Endodermal cell (in vitro differentiated cells): ENCODE measurements around the gene LGR4. TPM values are rescaled to one million over a fixed set of nuclear protein-coding genes. Genes with fewer than 3 reads are reported as not detected.

ENCODE experiments used
- DNase-seq: peaks from one replicate; pipeline ENCODE4 v3.0.0-alpha.2; 2017
- H3K27ac ChIP-seq: 2 replicates; pipeline ENCODE4 v1.5.1; 2013; ENCODE audit warnings: mild to moderate bottlenecking, low read depth, low read length, moderate library complexity
- H3K27me3 ChIP-seq: 2 replicates; pipeline ENCODE4 v1.6.1; 2013; ENCODE audit warnings: mild to moderate bottlenecking, low read length, moderate library complexity; ENCODE audit not compliant: insufficient read depth, control insufficient read depth, poor library complexity, severe bottlenecking
- H3K36me3 ChIP-seq: 2 replicates; pipeline ENCODE4 v1.7.0; 2013; ENCODE audit warnings: mild to moderate bottlenecking, low read length, moderate library complexity; ENCODE audit not compliant: control insufficient read depth, insufficient read depth
- H3K4me1 ChIP-seq: one replicate; pipeline ENCODE4 v1.7.0; 2013; ENCODE audit warnings: low read length; ENCODE audit not compliant: control insufficient read depth, insufficient read depth
- H3K4me3 ChIP-seq: 2 replicates; pipeline ENCODE4 v1.5.1; 2013; ENCODE audit warnings: mild to moderate bottlenecking, low read length, moderate library complexity
- H3K9ac ChIP-seq: 2 replicates; pipeline ENCODE4 v1.6.1; 2013; ENCODE audit warnings: mild to moderate bottlenecking, low read length, moderate library complexity; ENCODE audit not compliant: poor library complexity, severe bottlenecking; ENCODE audit errors: extremely low read depth
- H3K9me3 ChIP-seq: 2 replicates; pipeline ENCODE4 v1.6.1; 2013; ENCODE audit warnings: mild to moderate bottlenecking, low read length, moderate library complexity; ENCODE audit not compliant: control insufficient read depth
- H3K27ac Mint-ChIP-seq: 2 replicates; pipeline ENCODE4 v1.8.0; 2020; ENCODE audit warnings: mixed read lengths
- H3K27me3 Mint-ChIP-seq: 2 replicates; pipeline ENCODE4 v1.8.0; 2021; ENCODE audit warnings: mild to moderate bottlenecking, mixed read lengths; ENCODE audit not compliant: insufficient read depth
- H3K36me3 Mint-ChIP-seq: 2 replicates; pipeline ENCODE4 v1.8.0; 2020; ENCODE audit warnings: low read depth, mixed read lengths
- H3K4me1 Mint-ChIP-seq: 2 replicates; pipeline ENCODE4 v1.8.0; 2020; ENCODE audit warnings: mixed read lengths
- H3K4me3 Mint-ChIP-seq: 2 replicates; pipeline ENCODE4 v1.8.0; 2020; ENCODE audit warnings: mild to moderate bottlenecking, moderate library complexity, mixed read lengths
- H3K9me3 Mint-ChIP-seq: 2 replicates; pipeline ENCODE4 v1.8.0; 2020; ENCODE audit warnings: mild to moderate bottlenecking, mixed read lengths
- WGBS, 2 experiments: methylation state at CpG; one replicate each; pipeline versions ENCODE4 v1.1.5 to v1.1.7; 2013; ENCODE audit warnings: missing lambda C conversion rate in 2 of 2, mixed read lengths in 1 of 2; ENCODE audit not compliant: insufficient coverage in 1 of 2, insufficient read length in 1 of 2; 5-methylcytosine and 5-hydroxymethylcytosine counted together
- total RNA-seq, 2 donors: library from RNA; stranded (reverse); fragmentation: NEBNext Ultra II Directional in 1 of 2; extraction: Animal tissue kit (Norgen Biotek cat#: 25700) in 1 of 2; gene quantifications; 2 replicates in 1 of 2; 3 replicates in 1 of 2; pipeline ENCODE4 v1.2.1, GENCODE V29; 2021
- TF ChIP-seq, protein P1 (sequence below): fragments of 200-600 bp; sonication (generic); conservative IDR thresholded peaks from 2 replicates; pipeline ENCODE4 v1.5.0; 2021; ENCODE audit warnings: antibody characterized with exemption, mild to moderate bottlenecking

LGR4 gene
- total RNA-seq, 2 donors from 2014 or later = 73.7 to 75.6 TPM

DNA sequence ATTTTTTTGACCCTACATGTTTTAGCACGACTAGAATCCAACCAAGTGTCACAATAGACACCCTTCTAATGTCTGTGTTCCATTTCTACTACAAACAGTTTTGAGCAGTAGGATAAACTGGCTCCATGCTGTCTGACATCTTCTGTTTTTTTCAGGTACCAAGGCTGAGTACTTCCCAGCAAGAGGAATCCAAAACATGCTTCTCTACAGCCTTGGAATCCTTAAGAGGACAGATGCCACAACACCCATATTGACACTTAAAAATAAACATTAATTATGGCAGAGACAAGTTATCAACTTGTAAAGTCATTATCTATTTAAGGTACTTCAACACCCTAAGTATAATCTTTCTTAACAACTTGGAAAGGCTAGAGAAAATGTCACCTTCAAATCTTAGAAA is 54.2 kb downstream of the LGR4 start:
- TF ChIP-seq, protein P1, sequence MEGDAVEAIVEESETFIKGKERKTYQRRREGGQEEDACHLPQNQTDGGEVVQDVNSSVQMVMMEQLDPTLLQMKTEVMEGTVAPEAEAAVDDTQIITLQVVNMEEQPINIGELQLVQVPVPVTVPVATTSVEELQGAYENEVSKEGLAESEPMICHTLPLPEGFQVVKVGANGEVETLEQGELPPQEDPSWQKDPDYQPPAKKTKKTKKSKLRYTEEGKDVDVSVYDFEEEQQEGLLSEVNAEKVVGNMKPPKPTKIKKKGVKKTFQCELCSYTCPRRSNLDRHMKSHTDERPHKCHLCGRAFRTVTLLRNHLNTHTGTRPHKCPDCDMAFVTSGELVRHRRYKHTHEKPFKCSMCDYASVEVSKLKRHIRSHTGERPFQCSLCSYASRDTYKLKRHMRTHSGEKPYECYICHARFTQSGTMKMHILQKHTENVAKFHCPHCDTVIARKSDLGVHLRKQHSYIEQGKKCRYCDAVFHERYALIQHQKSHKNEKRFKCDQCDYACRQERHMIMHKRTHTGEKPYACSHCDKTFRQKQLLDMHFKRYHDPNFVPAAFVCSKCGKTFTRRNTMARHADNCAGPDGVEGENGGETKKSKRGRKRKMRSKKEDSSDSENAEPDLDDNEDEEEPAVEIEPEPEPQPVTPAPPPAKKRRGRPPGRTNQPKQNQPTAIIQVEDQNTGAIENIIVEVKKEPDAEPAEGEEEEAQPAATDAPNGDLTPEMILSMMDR = no peak
- 71 to 87% methylated on average over 1 of the region's 1 CpG for WGBS, 2 experiments

DNA sequence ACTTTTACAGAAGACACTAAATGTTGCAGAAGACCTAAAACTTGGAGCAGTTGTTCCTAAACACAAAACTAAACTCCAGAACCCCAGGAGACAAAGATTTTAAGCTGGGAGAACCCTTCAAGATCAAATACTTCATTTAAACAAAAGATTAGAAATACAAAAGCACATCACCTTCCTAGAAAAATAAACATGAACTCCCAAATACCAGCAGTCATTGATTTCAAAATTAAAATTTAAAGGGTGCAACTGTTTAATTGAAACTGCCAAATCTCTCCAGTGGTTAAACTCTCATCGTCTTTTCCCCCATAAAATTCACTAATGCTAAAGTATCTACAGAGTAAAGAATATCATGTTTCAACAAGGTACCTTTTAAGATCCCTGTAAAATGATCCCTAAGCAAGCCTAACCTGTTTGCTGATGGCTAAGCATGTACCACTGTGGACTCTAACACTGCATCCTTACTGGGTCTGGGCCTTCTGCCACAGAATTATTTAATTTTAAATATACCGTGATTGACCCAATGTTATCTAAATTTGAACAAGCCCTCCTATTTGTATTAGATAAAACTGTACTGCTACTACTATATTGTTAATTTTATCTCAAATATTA is 55.9 kb downstream of the LGR4 start:
- TF ChIP-seq, protein P1 = no peak
- Histone ChIP-seq H3K36me3 (peaks cover 18% of the 10 kb centered on the region), H3K9ac (no peak overlapping the region), H3K4me1 (no peaks in the 10 kb centered on the region), H3K27me3 (no peaks in the 10 kb centered on the region), H3K27ac (no peak overlapping the region), H3K4me3 (no peak overlapping the region), H3K9me3 (peaks cover 8% of the 10 kb centered on the region)
- peaks cover 46% of the 10 kb centered on the region for H3K4me1 Mint-ChIP-seq
- peak overlapping the region; percentile 56 for H3K27ac Mint-ChIP-seq
- H3K9me3 Mint-ChIP-seq = no peaks in the 10 kb centered on the region
- no peaks in the 10 kb centered on the region for H3K27me3 Mint-ChIP-seq
- WGBS, 2 experiments = 94 to 100% methylated on average over 1 to 2 of the region's 2 CpGs
- H3K36me3 Mint-ChIP-seq = peaks cover 1% of the 10 kb centered on the region
- DNase-seq = no peak
- no peak overlapping the region for H3K4me3 Mint-ChIP-seq

More for the DNA sequence above, 54.2 kb downstream of the LGR4 start:
- peaks cover 11% of the 10 kb centered on the region for H3K36me3 ChIP-seq
- no peaks in the 10 kb centered on the region for H3K9me3 Mint-ChIP-seq
- no peak overlapping the region for H3K9ac ChIP-seq
- no peak for DNase-seq
- H3K4me3 Mint-ChIP-seq = no peak overlapping the region
- H3K27ac Mint-ChIP-seq = no peak overlapping the region
- H3K36me3 Mint-ChIP-seq = peaks cover 1% of the 10 kb centered on the region
- no peaks in the 10 kb centered on the region for H3K4me1 ChIP-seq
- no peak overlapping the region for H3K27ac ChIP-seq
- no peak overlapping the region for H3K4me3 ChIP-seq
- H3K4me1 Mint-ChIP-seq = peaks cover 54% of the 10 kb centered on the region
- no peaks in the 10 kb centered on the region for H3K27me3 Mint-ChIP-seq
- H3K27me3 ChIP-seq = no peaks in the 10 kb centered on the region
- peaks cover 8% of the 10 kb centered on the region for H3K9me3 ChIP-seq

DNA sequence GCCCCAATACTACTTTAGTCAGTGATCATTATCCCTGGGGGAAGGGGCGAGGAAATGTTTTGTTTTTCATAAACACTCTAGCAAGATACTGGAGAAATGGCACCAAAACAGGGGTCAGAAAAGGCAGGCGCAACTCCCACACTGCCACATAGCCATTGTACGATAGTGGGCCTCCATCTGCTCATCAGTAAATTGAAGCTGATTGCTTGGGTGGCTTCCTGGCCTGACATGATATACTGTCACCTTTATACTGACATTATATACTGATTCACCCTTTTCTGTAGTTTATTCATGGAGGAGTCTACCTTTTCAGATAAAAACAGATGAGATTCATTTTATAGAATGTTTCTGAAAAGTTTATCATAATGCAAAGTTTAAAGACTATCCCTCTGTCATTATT is 57.9 kb downstream of the LGR4 start:
- Mint-ChIP-seq H3K4me1 (peaks cover 33% of the 10 kb centered on the region), H3K27ac (no peak overlapping the region), H3K27me3 (no peaks in the 10 kb centered on the region), H3K36me3 (peaks cover 6% of the 10 kb centered on the region), H3K9me3 (no peaks in the 10 kb centered on the region), H3K4me3 (no peak overlapping the region)
- Histone ChIP-seq H3K9ac (no peak overlapping the region), H3K4me1 (no peaks in the 10 kb centered on the region), H3K27ac (no peak overlapping the region), H3K27me3 (no peaks in the 10 kb centered on the region), H3K36me3 (peaks cover 25% of the 10 kb centered on the region), H3K9me3 (peaks cover 2% of the 10 kb centered on the region), H3K4me3 (no peak overlapping the region)
- no peak for DNase-seq
- TF ChIP-seq, protein P1 = no peak
- WGBS, 2 experiments = 94 to 100% methylated on average over 2 to 3 of the region's 3 CpGs
